HepG2 (cell line): ENCODE data around the gene PGC. TPM values are rescaled to one million over a fixed set of nuclear protein-coding genes. Genes with fewer than 3 reads are reported as not detected.
A peak's percentile ranks its signal among the peaks of the same experiment; 100 is the strongest.

ENCODE experiments used
- DMTF1 ChIP-seq: sonication (generic); formaldehyde crosslinking; IDR thresholded peaks from 2 replicates; pipeline ENCODE4 v1.4.0; 2020; ENCODE audit warnings: mild to moderate bottlenecking, missing genetic modification reagents
- MLX ChIP-seq: IDR thresholded peaks from 2 replicates; pipeline ENCODE4 v1.6.1; 2016
- NCOR1 ChIP-seq: fragments of 200-600 bp; sonication (generic); IDR thresholded peaks from 2 replicates; pipeline ENCODE4 v1.7.0; 2017; ENCODE audit warnings: antibody characterized with exemption, low read length, borderline replicate concordance
- PAWR ChIP-seq: sonication (generic); formaldehyde crosslinking; IDR thresholded peaks from 2 replicates; pipeline ENCODE4 v1.4.0; 2020; ENCODE audit warnings: missing genetic modification reagents, mild to moderate bottlenecking, borderline replicate concordance
- ZNF142 ChIP-seq: sonication (generic); formaldehyde crosslinking; IDR thresholded peaks from 2 replicates; pipeline ENCODE4 v1.4.0; 2020; ENCODE audit warnings: missing genetic modification reagents
- ZNF337 ChIP-seq: sonication (generic); formaldehyde crosslinking; IDR thresholded peaks from 2 replicates; pipeline ENCODE4 v1.5.1; 2020; ENCODE audit warnings: missing genetic modification reagents, low read depth, mild to moderate bottlenecking, borderline replicate concordance
- ZNF574 ChIP-seq: sonication (generic); formaldehyde crosslinking; IDR thresholded peaks from 2 replicates; pipeline ENCODE4 v1.4.0; 2020; ENCODE audit warnings: missing genetic modification reagents
- ZNF737 ChIP-seq: sonication (generic); formaldehyde crosslinking; IDR thresholded peaks from 2 replicates; pipeline ENCODE4 v1.5.0; 2020; ENCODE audit warnings: missing genetic modification reagents, mild to moderate bottlenecking, borderline replicate concordance
- ZUFSP ChIP-seq: sonication (generic); formaldehyde crosslinking; IDR thresholded peaks from 2 replicates; pipeline ENCODE4 v1.9.0; 2021; ENCODE audit warnings: missing genetic modification reagents, mild to moderate bottlenecking, borderline replicate concordance
- polyA plus RNA-seq, 8 experiments: library from polyadenylated mRNA; depleted of rRNA in 3 of 8; stranded (reverse) in 7 of 8; unstranded in 1 of 8; fragments of >200 nt; fragmentation: Illumina TruSeq in 4 of 8; extraction: Trizol in 4 of 8; gene quantifications; 2 replicates each; pipeline versions ENCODE4 v1.2.1 to v1.2.3, GENCODE V29; 2011 to 2016; ENCODE audit warnings: low read depth in 4 of 8, missing spikeins in 1 of 8, mixed read lengths in 1 of 8; ENCODE audit not compliant: insufficient read depth in 1 of 8
- total RNA-seq, 5 experiments: library from RNA; depleted of rRNA; stranded (reverse); fragments of >200 nt; fragmentation: Illumina TruSeq; extraction: Trizol; gene quantifications; 2 replicates each; pipeline ENCODE4 v1.2.3, GENCODE V29; 2016; ENCODE audit warnings: low read depth in 1 of 5

PGC gene
- total and polyA plus RNA-seq, 2 of the 13 experiments (the other 11 are each of a cell fraction or from before 2014, with no cell fraction given) = 426 to 502 TPM

GRCh38 chr6:41787219-41787917 lies 40.2 kb upstream of the PGC start, which contains the start of gene TOMM6 (continued):
- TF ChIP-seq ZNF574 (CRISPR knock-in tag) (peak; percentile 99), ZNF337 (CRISPR knock-in tag) (no peak), PAWR (CRISPR knock-in tag) (peak; percentile 68; the same call in 1 of the 2 replicates), MLX (CRISPR knock-in tag) (no peak), ZUFSP (CRISPR knock-in tag) (no peak), ZNF737 (CRISPR knock-in tag) (no peak), NCOR1 (no peak), DMTF1 (CRISPR knock-in tag) (no peak; the same call in 1 of the 2 replicates), ZNF142 (CRISPR knock-in tag) (peak; percentile 70; the same call in 1 of the 2 replicates)
- TF ChIP-seq, all 625 proteins: peak for 348
